Kidney (tissue), 14 donors: ENCODE measurements around the gene PALLD. TPM values are rescaled to one million over a fixed set of nuclear protein-coding genes. Genes with fewer than 3 reads are reported as not detected.

Experiments
- DNase-seq, 5 donors: peaks; one replicate each; pipeline ENCODE4 v3.0.0-alpha.2; 2013 to 2020
- FAIRE-seq: peaks from 2 replicates; lab custom pipeline; 2012; peaks lifted over from hg19 to GRCh38; lab: Jason Lieb, UNC
- H3K27ac ChIP-seq, 2 donors: one replicate each; pipeline ENCODE4 v1.7.0; 2013; ENCODE audit warnings: low read depth in 2 of 2, low read length in 2 of 2, inconsistent platforms in 1 of 2
- H3K27me3 ChIP-seq: one replicate; pipeline ENCODE4 v1.7.1; 2013; ENCODE audit warnings: low read length, inconsistent platforms; ENCODE audit not compliant: control insufficient read depth, insufficient read depth
- H3K36me3 ChIP-seq, 3 donors: one replicate each; pipeline versions ENCODE4 v1.7.0 to v1.7.1; 2013; ENCODE audit warnings: low read length in 3 of 3, control low read depth in 1 of 3, inconsistent platforms in 1 of 3; ENCODE audit not compliant: insufficient read depth in 3 of 3, control insufficient read depth in 2 of 3
- H3K4me1 ChIP-seq, 3 donors: one replicate each; pipeline versions ENCODE4 v1.7.0 to v1.7.1; 2013; ENCODE audit warnings: low read length in 3 of 3, inconsistent platforms in 1 of 3, low read depth in 1 of 3; ENCODE audit not compliant: control insufficient read depth in 2 of 3, insufficient read depth in 2 of 3
- H3K4me3 ChIP-seq, 3 donors: one replicate each; pipeline versions ENCODE4 v1.7.0 to v1.8.1; 2013; ENCODE audit warnings: low read length in 3 of 3, control low read depth in 1 of 3, inconsistent platforms in 1 of 3
- H3K9ac ChIP-seq, 3 donors: one replicate each; pipeline versions ENCODE4 v1.7.0 to v1.7.1; 2013; ENCODE audit warnings: low read length in 3 of 3, control low read depth in 1 of 3, inconsistent platforms in 1 of 3
- H3K9me3 ChIP-seq, 3 donors: one replicate each; pipeline versions ENCODE4 v1.7.0 to v1.7.1; 2013; ENCODE audit warnings: low read length in 3 of 3, control low read depth in 1 of 3, inconsistent platforms in 1 of 3; ENCODE audit not compliant: control insufficient read depth in 2 of 3, insufficient read depth in 1 of 3
- CTCF ChIP-seq: IDR thresholded peaks from 3 replicates; pipeline ENCODE4 v1.5.1; 2012; ENCODE audit warnings: mild to moderate bottlenecking, moderate library complexity, borderline replicate concordance; ENCODE audit not compliant: insufficient read depth; ENCODE audit errors: extremely low read depth
- intact Hi-C: fragments of 100-400 bp; cut with DNase I; formaldehyde crosslinking; loops from one replicate; pipeline ENCODE4 v1.11.1; 2022
- polyA plus RNA-seq: library from polyadenylated mRNA; stranded (reverse); fragments of 350-450 nt; fragmentation: Illumina TruSeq; extraction: RNeasy Lipid Tissue Mini Kit (QIAGEN cat#74804); gene quantifications from one replicate; pipeline ENCODE4 v1.2.3, GENCODE V29; 2014; ENCODE audit warnings: low read depth, low replicate concordance; ENCODE audit not compliant: insufficient read depth
- total RNA-seq: library from RNA; stranded (reverse); fragmentation: NEBNext Ultra II Directional; extraction: Animal tissue kit (Norgen Biotek cat#: 25700); gene quantifications from one replicate; pipeline ENCODE4 v1.2.1, GENCODE V29; 2021
- donor health status: control.
- donor health status: control.
- donor health status: control.
- donor health status: control.
- donor health status: control.
- donor health status: DM: yes; HTN: yes; CAD: no.
- donor health status: Normal renal cell carcinoma (clear cell type).

Gene PALLD
- total and polyA plus RNA-seq, 2 donors from 2014 or later: 43.4 to 120 TPM

- Histone ChIP-seq H3K27me3 (no peaks in the 10 kb centered on the region), H3K9me3 (no peaks in the 10 kb centered on the region), H3K27ac (no peak overlapping the region), H3K4me1 (no peaks in the 10 kb centered on the region), H3K36me3 (no peaks in the 10 kb centered on the region), H3K9ac (no peak overlapping the region), H3K4me3 (no peak overlapping the region)
- peak in 2 of 5 donors; percentile 40 to 68 for DNase-seq
- intact Hi-C loops: no loop called here
- no peak for TF ChIP-seq CTCF
- no peak for FAIRE-seq
These were observed 261.6 kb downstream of the PALLD start for GRCh38 chr4:168758351-168758876.

GRCh38 chr4:168759321-168759720 lies 262.5 kb downstream of the PALLD start:
- no peak for DNase-seq
- H3K4me1 ChIP-seq: no peaks in the 10 kb centered on the region
- FAIRE-seq: no peak
- intact Hi-C loops: no loop called here
- no peak for TF ChIP-seq CTCF
- H3K9ac ChIP-seq: no peak overlapping the region
- H3K27ac ChIP-seq: no peak overlapping the region
- H3K9me3 ChIP-seq: no peaks in the 10 kb centered on the region
- H3K4me3 ChIP-seq: no peak overlapping the region
- H3K36me3 ChIP-seq: no peaks in the 10 kb centered on the region
- H3K27me3 ChIP-seq: no peaks in the 10 kb centered on the region

- H3K27ac ChIP-seq: no peak overlapping the region
- no peak overlapping the region for H3K4me3 ChIP-seq
- TF ChIP-seq CTCF: no peak
- intact Hi-C loops: no loop called here
- no peaks in the 10 kb centered on the region for H3K27me3 ChIP-seq
- no peaks in the 10 kb centered on the region for H3K9me3 ChIP-seq
- no peaks in the 10 kb centered on the region for H3K4me1 ChIP-seq
- DNase-seq (no peak), FAIRE-seq (no peak)
- no peak overlapping the region for H3K9ac ChIP-seq
- H3K36me3 ChIP-seq: no peaks in the 10 kb centered on the region
These were observed 263.2 kb downstream of the PALLD start for GRCh38 chr4:168759959-168760527.
